Trophoblast cell (in vitro differentiated cells and primary cell): ENCODE data around the gene FADS3.

Experiments
- DNase-seq, 2 donors: peaks; one replicate each; pipeline ENCODE4 v3.0.0-alpha.2; 2016
- H2AFZ ChIP-seq: 2 replicates; pipeline ENCODE4 v1.6.1; 2013; ENCODE audit warnings: low read length, moderate library complexity, mild to moderate bottlenecking; ENCODE audit not compliant: insufficient read depth, poor library complexity
- H2AK5ac ChIP-seq: 2 replicates; pipeline ENCODE4 v1.6.1; 2013; ENCODE audit warnings: mild to moderate bottlenecking, low read length
- H2BK120ac ChIP-seq: 2 replicates; pipeline ENCODE4 v1.6.1; 2013; ENCODE audit warnings: low read length, mild to moderate bottlenecking, moderate library complexity; ENCODE audit not compliant: insufficient read depth, poor library complexity
- H2BK12ac ChIP-seq: 2 replicates; pipeline ENCODE4 v1.6.1; 2013; ENCODE audit warnings: mild to moderate bottlenecking, low read length, moderate library complexity
- H2BK5ac ChIP-seq: 2 replicates; pipeline ENCODE4 v1.6.1; 2013; ENCODE audit warnings: low read length, low read depth, moderate library complexity, mild to moderate bottlenecking; ENCODE audit not compliant: poor library complexity
- H3K14ac ChIP-seq: 2 replicates; pipeline ENCODE4 v1.6.1; 2013; ENCODE audit warnings: mild to moderate bottlenecking, low read length
- H3K18ac ChIP-seq: 2 replicates; pipeline ENCODE4 v1.6.1; 2013; ENCODE audit warnings: mild to moderate bottlenecking, low read length
- H3K23ac ChIP-seq: 2 replicates; pipeline ENCODE4 v1.6.1; 2013; ENCODE audit warnings: low read length
- H3K27ac ChIP-seq: 2 replicates; pipeline ENCODE4 v1.5.1; 2013; ENCODE audit warnings: low read depth, mild to moderate bottlenecking, inconsistent platforms, low read length, moderate library complexity
- H3K27me3 ChIP-seq: 2 replicates; pipeline ENCODE4 v1.6.1; 2013; ENCODE audit warnings: inconsistent platforms, mild to moderate bottlenecking, low read length, moderate library complexity; ENCODE audit not compliant: insufficient read depth
- H3K36me3 ChIP-seq, 2 experiments: 1 replicate in 1 of 2; 2 replicates in 1 of 2; pipeline ENCODE4 v1.6.1; 2013; ENCODE audit warnings: low read length in 2 of 2, mild to moderate bottlenecking in 2 of 2, moderate library complexity in 1 of 2; ENCODE audit not compliant: insufficient read depth in 2 of 2, control insufficient read depth in 1 of 2
- H3K4ac ChIP-seq: 2 replicates; pipeline ENCODE4 v1.6.1; 2013; ENCODE audit warnings: low read depth, mild to moderate bottlenecking, low read length, moderate library complexity
- H3K4me1 ChIP-seq, 2 experiments: 1 replicate in 1 of 2; 2 replicates in 1 of 2; pipeline ENCODE4 v1.6.1; 2013; ENCODE audit warnings: low read length in 2 of 2, mild to moderate bottlenecking in 2 of 2, moderate library complexity in 1 of 2; ENCODE audit not compliant: insufficient read depth in 2 of 2, control insufficient read depth in 1 of 2
- H3K4me2 ChIP-seq: 2 replicates; pipeline ENCODE4 v1.6.1; 2013; ENCODE audit warnings: inconsistent platforms, mild to moderate bottlenecking, low read length, moderate library complexity
- H3K4me3 ChIP-seq: 2 replicates; pipeline ENCODE4 v1.5.1; 2013; ENCODE audit warnings: mild to moderate bottlenecking, low read depth, low read length, inconsistent platforms
- H3K79me1 ChIP-seq: one replicate; pipeline ENCODE4 v1.6.1; 2013; ENCODE audit warnings: low read length
- H3K79me2 ChIP-seq: 2 replicates; pipeline ENCODE4 v1.6.1; 2013; ENCODE audit warnings: low read length, mild to moderate bottlenecking; ENCODE audit not compliant: control insufficient read depth, insufficient read depth, poor library complexity
- H3K9ac ChIP-seq: 2 replicates; pipeline ENCODE4 v1.6.1; 2013; ENCODE audit warnings: mild to moderate bottlenecking, low read length
- H3K9me3 ChIP-seq: 2 replicates; pipeline ENCODE4 v1.6.1; 2013; ENCODE audit warnings: low read depth, mild to moderate bottlenecking, control low read depth, inconsistent platforms, low read length; ENCODE audit not compliant: insufficient read depth
- H4K12ac ChIP-seq: 2 replicates; pipeline ENCODE4 v1.6.1; 2013; ENCODE audit warnings: low read depth, mild to moderate bottlenecking, low read length, moderate library complexity
- H4K8ac ChIP-seq: 2 replicates; pipeline ENCODE4 v1.6.1; 2013; ENCODE audit warnings: low read depth, mild to moderate bottlenecking, low read length, moderate library complexity
- H4K91ac ChIP-seq: one replicate; pipeline ENCODE4 v1.6.1; 2013; ENCODE audit warnings: low read depth, mild to moderate bottlenecking, low read length, moderate library complexity
- WGBS: extraction: QIAGEN DNeasy Blood & Tissue Kit; methylation state at CpG from one replicate; pipeline ENCODE4 v1.1.7; 2013; ENCODE audit warnings: missing lambda C conversion rate; ENCODE audit not compliant: insufficient read length, insufficient coverage; ENCODE audit errors: extremely low coverage; 5-methylcytosine and 5-hydroxymethylcytosine counted together

FADS3 gene

DNA sequence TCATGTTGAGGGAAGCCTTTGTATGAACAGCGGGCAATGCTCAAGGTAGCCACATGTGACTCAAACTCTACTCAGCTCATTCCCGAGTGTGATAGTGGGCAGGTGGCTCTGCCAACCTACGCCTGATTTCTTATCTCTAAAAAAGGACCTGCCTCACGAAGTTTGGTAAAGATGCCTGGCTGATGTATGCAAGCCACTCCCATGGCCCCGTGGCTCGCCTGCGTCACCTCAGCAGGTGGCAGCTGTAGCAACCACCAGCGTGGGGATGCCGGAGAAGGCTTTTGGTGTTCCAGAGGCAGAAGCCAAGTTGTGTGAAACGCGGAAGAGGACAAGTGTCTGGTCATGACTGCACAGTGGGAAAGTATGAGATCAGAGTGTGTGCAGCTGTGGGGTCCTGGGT lies 57.9 kb downstream of the FADS3 start:
- Histone ChIP-seq H3K4me3 (no peak overlapping the region), H3K23ac (no peak overlapping the region), H3K9ac (no peak overlapping the region), H2BK5ac (no peak overlapping the region), H4K8ac (no peak overlapping the region), H3K36me3 (peaks cover 44 to 46% of the 10 kb centered on the region in 2 experiments), H3K27ac (no peak overlapping the region), H2BK12ac (no peak overlapping the region), H4K91ac (no peak overlapping the region), H4K12ac (no peak overlapping the region), H3K4me1 (peaks cover 19 to 38% of the 10 kb centered on the region in 2 experiments), H3K14ac (no peak overlapping the region), H3K4ac (peak overlapping the region; percentile 50), H3K79me2 (peaks cover 33% of the 10 kb centered on the region), H3K27me3 (no peaks in the 10 kb centered on the region), H3K79me1 (peaks cover 10% of the 10 kb centered on the region), H2AK5ac (no peak overlapping the region), H2AFZ (no peak overlapping the region), H3K4me2 (no peak overlapping the region), H3K18ac (no peak overlapping the region), H3K9me3 (peaks cover 4% of the 10 kb centered on the region), H2BK120ac (no peak overlapping the region)
- DNase-seq, result peak in 1 of 2 donors; percentile 47
- WGBS, result no CpG with 5 or more reads among the region's 11 CpGs

DNA sequence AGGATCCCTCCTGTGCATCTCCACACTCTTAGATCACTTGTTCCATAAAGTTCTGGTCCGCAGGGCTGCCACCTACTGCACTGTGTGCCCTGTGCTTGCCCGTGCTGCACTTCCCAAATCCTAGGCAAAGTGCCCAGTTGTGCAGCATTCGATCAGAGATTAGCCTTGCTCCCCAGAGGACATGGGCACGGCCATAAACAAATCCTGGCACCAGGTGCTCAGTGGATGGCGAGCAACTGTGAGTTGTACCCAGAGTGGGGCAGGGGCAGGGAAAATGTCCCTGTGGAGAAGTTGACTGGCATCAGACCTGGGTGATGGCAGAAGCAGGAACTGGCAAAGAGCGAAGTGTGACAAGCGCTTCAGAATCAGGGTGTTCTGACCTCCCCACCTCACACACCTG lies 58.6 kb downstream of the FADS3 start:
- Histone ChIP-seq H3K4me2 (no peak overlapping the region), H4K12ac (no peak overlapping the region), H2BK5ac (no peak overlapping the region), H3K9ac (no peak overlapping the region), H4K8ac (no peak overlapping the region), H2AFZ (no peak overlapping the region), H3K79me1 (peaks cover 16% of the 10 kb centered on the region), H3K4ac (peak overlapping the region; percentile 18), H3K14ac (no peak overlapping the region), H3K27ac (no peak overlapping the region), H2BK120ac (no peak overlapping the region), H3K79me2 (peaks cover 37% of the 10 kb centered on the region), H2BK12ac (no peak overlapping the region), H2AK5ac (no peak overlapping the region), H3K9me3 (peaks cover 4% of the 10 kb centered on the region), H3K36me3 (peaks cover 37 to 39% of the 10 kb centered on the region in 2 experiments), H3K18ac (peak overlapping the region; percentile 27), H3K23ac (no peak overlapping the region), H3K4me1 (peaks cover 19 to 38% of the 10 kb centered on the region in 2 experiments), H3K4me3 (no peak overlapping the region), H4K91ac (no peak overlapping the region), H3K27me3 (no peaks in the 10 kb centered on the region)
- no peak for DNase-seq
- WGBS, result no CpG with 5 or more reads among the region's 7 CpGs

DNA sequence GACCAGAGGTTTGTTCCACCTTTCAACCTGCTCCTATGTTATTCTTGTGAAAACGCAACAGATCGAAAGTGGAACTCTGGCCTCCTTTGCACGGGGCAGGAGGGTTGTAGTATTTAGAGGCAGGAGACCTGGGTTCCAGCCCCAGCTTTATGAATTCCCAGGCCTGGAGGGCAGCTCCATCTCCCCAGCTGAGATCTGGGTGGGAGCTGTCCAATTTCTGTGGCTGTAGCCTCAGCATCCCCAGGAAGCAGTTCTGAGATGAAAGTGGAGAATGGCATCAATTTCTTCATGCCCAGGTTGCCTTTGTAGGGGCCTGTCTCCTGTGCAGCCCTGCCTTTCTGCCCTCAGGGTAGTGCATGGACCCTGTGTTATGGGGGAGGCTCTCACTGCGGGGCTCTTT lies 59.1 kb downstream of the FADS3 start:
- Histone ChIP-seq H3K23ac (no peak overlapping the region), H3K9me3 (peaks cover 4% of the 10 kb centered on the region), H3K27ac (no peak overlapping the region), H2BK12ac (no peak overlapping the region), H4K12ac (no peak overlapping the region), H3K4ac (peak overlapping the region; percentile 18), H4K8ac (no peak overlapping the region), H2AFZ (no peak overlapping the region), H3K18ac (no peak overlapping the region), H3K4me1 (peaks cover 19 to 39% of the 10 kb centered on the region in 2 experiments), H3K9ac (no peak overlapping the region), H3K4me3 (no peak overlapping the region), H3K79me2 (peaks cover 40% of the 10 kb centered on the region), H3K14ac (no peak overlapping the region), H4K91ac (no peak overlapping the region), H3K27me3 (no peaks in the 10 kb centered on the region), H2BK120ac (no peak overlapping the region), H2BK5ac (no peak overlapping the region), H3K79me1 (peaks cover 21% of the 10 kb centered on the region), H3K4me2 (no peak overlapping the region), H2AK5ac (no peak overlapping the region), H3K36me3 (peaks cover 31 to 33% of the 10 kb centered on the region in 2 experiments)
- DNase-seq, result no peak
- WGBS, result no CpG with 5 or more reads among the region's 4 CpGs

DNA sequence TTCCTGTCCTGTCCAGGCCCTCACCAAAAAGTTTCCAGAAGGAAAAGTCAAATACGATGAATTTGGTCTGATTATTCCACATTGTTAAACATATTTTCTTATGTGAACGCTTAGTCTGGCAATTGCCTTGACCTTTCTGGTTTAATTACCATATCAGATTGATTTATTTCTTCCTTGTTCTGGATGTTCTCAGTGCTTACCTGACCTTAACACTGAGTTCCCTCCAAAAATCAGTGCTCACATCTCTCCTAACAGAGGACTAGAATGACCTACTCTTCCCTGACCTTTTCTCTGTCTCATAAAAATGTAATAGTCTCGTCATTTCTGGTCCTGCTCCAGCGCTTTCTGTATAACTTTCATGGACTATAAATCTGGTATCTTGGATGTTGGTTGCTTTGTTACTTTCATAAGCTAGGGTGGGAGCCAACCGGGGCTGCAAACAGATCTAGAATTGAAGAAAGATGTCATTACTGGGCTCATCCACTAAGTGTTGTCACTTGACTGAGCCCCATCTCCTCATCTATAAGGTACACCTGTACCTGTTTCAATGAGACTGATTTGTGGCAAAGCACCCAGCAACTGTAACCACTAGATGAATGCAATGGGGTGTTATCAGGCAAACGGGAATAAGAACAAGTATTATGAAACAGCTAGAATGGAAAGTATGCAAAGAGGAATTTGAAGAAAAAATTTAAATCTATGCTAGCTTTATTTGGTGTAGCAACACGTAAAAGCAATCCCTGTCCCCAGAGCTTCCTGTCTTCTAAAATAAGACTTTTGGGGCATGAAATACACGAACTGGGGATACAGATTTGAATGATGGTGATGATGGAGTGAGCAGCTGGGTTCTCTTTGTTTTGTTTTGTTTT lies 60.9 kb downstream of the FADS3 start:
- Histone ChIP-seq H2BK12ac (no peak overlapping the region), H3K23ac (no peak overlapping the region), H3K79me2 (peaks cover 43% of the 10 kb centered on the region), H3K4ac (peak overlapping the region; percentile 87), H4K12ac (no peak overlapping the region), H3K18ac (no peak overlapping the region), H3K4me3 (no peak overlapping the region), H3K79me1 (peaks cover 26% of the 10 kb centered on the region), H2BK120ac (no peak overlapping the region), H3K4me1 (peaks cover 19 to 47% of the 10 kb centered on the region in 2 experiments), H4K8ac (no peak overlapping the region), H3K36me3 (peaks cover 28 to 31% of the 10 kb centered on the region in 2 experiments), H3K14ac (no peak overlapping the region), H3K9me3 (peaks cover 4% of the 10 kb centered on the region), H3K9ac (no peak overlapping the region), H2AFZ (no peak overlapping the region), H4K91ac (no peak overlapping the region), H2BK5ac (no peak overlapping the region), H3K27me3 (no peaks in the 10 kb centered on the region), H2AK5ac (no peak overlapping the region), H3K27ac (no peak overlapping the region), H3K4me2 (peak overlapping the region; percentile 94)
- DNase-seq, result peak in 1 of 2 donors; percentile 71
- WGBS, result no CpG with 5 or more reads among the region's 8 CpGs
